ENCODE results near the gene TAAR9.

TAAR9 gene, protein sequence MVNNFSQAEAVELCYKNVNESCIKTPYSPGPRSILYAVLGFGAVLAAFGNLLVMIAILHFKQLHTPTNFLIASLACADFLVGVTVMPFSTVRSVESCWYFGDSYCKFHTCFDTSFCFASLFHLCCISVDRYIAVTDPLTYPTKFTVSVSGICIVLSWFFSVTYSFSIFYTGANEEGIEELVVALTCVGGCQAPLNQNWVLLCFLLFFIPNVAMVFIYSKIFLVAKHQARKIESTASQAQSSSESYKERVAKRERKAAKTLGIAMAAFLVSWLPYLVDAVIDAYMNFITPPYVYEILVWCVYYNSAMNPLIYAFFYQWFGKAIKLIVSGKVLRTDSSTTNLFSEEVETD

DNA sequence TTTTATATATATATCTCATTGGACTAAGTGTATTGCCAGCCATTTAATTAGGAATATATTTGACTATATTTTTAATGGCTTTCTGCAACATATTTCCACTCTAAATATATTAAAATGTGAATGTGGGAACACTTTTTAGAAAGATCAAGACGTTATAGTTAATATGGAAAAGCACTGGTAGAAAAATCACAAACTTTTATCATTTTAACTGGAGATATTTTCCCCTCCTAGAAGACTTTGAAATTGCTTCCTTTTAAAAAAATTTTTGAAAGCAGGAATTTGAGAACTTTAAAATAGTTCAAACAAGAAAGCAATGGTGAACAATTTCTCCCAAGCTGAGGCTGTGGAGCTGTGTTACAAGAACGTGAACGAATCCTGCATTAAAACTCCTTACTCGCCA, at the start of gene TAAR9:
Gene TAAR9, plus strand, starts transcription at position 301 of the 400 bp plus-strand sequence. Its CDS starts 13 bp downstream, at position 314.
- H3K9me2 ChIP-seq (replicated peaks; ENCODE audit: control insufficient read depth, low read length) = no peaks in the 10 kb centered on the region
- H3K4me1 ChIP-seq (ENCODE audit: control insufficient read depth, low read length) = no peaks in the 10 kb centered on the region
- no peaks in the 10 kb centered on the region for H3K9me3 ChIP-seq (ENCODE audit: control insufficient read depth, insufficient read depth, low read length)
- H3K27ac ChIP-seq (ENCODE audit: low read depth, low read length) = no peak within 1 kb of the TSS
- H3K36me3 ChIP-seq (ENCODE audit: control insufficient read depth, low read length) = no peaks in the 10 kb centered on the region
- no peak within 1 kb of the TSS for H3K4me3 ChIP-seq (ENCODE audit: low read length)
- H4K20me1 ChIP-seq (ENCODE audit: control insufficient read depth, insufficient read depth, low read depth, low read length) = no peaks in the 10 kb centered on the region
- no peak within 1 kb of the TSS for H3K4me2 ChIP-seq (ENCODE audit: low read length)
- H3K27me3 ChIP-seq (ENCODE audit: control insufficient read depth, low read length) = no peaks in the 10 kb centered on the region
- H3K79me2 ChIP-seq (ENCODE audit: control insufficient read depth, low read length) = no peaks in the 10 kb centered on the region
- no peak for TF ChIP-seq EZH2phosphoT487 (IDR thresholded peaks at IDR 0.05; ENCODE audit: borderline replicate concordance, low read length)
- TF ChIP-seq CTCF (IDR thresholded peaks at IDR 0.05; ENCODE audit: low read depth, low read length, poor library complexity, severe bottlenecking) = no peak
- H3F3A ChIP-seq (ENCODE audit: control insufficient read depth, insufficient read depth) = no peaks in the 10 kb centered on the region

DNA sequence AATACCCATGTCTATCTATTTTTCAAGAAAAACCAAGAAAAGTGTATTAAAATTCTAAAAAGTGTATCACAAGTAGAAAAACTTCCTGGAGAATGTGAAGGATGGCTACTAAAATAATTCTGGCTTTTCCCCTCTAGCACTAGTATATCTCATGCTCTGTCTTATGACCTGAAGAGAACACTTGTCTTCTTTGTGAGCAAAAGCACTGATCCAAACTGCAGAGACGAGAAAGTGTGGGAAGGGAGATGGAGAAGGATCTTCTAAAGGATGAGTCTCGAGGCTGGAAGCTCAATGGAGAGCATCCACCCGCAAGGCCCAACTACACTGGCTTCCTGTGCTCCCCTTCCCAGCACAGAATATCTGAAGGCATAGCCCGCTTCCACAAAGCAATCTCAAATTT, 48.7 kb upstream of the TAAR9 start:
- H3K4me3 ChIP-seq (ENCODE audit: low read length) = no peak overlapping the region
- H3K36me3 ChIP-seq (ENCODE audit: control insufficient read depth, low read length) = peaks cover 99% of the 10 kb centered on the region
- H3F3A ChIP-seq (ENCODE audit: control insufficient read depth, insufficient read depth) = peaks cover 48% of the 10 kb centered on the region
- H3K9me3 ChIP-seq (ENCODE audit: control insufficient read depth, insufficient read depth, low read length) = peaks cover 17% of the 10 kb centered on the region
- H4K20me1 ChIP-seq (ENCODE audit: control insufficient read depth, insufficient read depth, low read depth, low read length) = no peaks in the 10 kb centered on the region
- H3K4me1 ChIP-seq (ENCODE audit: control insufficient read depth, low read length) = peaks cover 97% of the 10 kb centered on the region
- peak overlapping the region; percentile 94 for H3K4me2 ChIP-seq (ENCODE audit: low read length)
- peak overlapping the region; percentile 98 for H3K27ac ChIP-seq (ENCODE audit: low read depth, low read length)
- TF ChIP-seq CTCF (IDR thresholded peaks at IDR 0.05; ENCODE audit: low read depth, low read length, poor library complexity, severe bottlenecking) (no peak), EZH2phosphoT487 (IDR thresholded peaks at IDR 0.05; ENCODE audit: borderline replicate concordance, low read length) (no peak)
- peaks cover 100% of the 10 kb centered on the region for H3K79me2 ChIP-seq (ENCODE audit: control insufficient read depth, low read length)
- H3K27me3 ChIP-seq (ENCODE audit: control insufficient read depth, low read length) = no peaks in the 10 kb centered on the region
- no peaks in the 10 kb centered on the region for H3K9me2 ChIP-seq (replicated peaks; ENCODE audit: control insufficient read depth, low read length)

- Histone ChIP-seq H3K27me3 (ENCODE audit: control insufficient read depth, low read length) (no peaks in the 10 kb centered on the region), H3K9me2 (replicated peaks; ENCODE audit: control insufficient read depth, low read length) (no peaks in the 10 kb centered on the region), H3K4me2 (ENCODE audit: low read length) (peak overlapping the region; percentile 94), H3K36me3 (ENCODE audit: control insufficient read depth, low read length) (peaks cover 99% of the 10 kb centered on the region), H3K79me2 (ENCODE audit: control insufficient read depth, low read length) (peaks cover 100% of the 10 kb centered on the region), H4K20me1 (ENCODE audit: control insufficient read depth, insufficient read depth, low read depth, low read length) (no peaks in the 10 kb centered on the region), H3K9me3 (ENCODE audit: control insufficient read depth, insufficient read depth, low read length) (peaks cover 21% of the 10 kb centered on the region), H3F3A (ENCODE audit: control insufficient read depth, insufficient read depth) (peaks cover 45% of the 10 kb centered on the region), H3K4me1 (ENCODE audit: control insufficient read depth, low read length) (peaks cover 97% of the 10 kb centered on the region), H3K4me3 (ENCODE audit: low read length) (peak overlapping the region; percentile 73), H3K27ac (ENCODE audit: low read depth, low read length) (peak overlapping the region; percentile 98)
- no peak for TF ChIP-seq EZH2phosphoT487 (IDR thresholded peaks at IDR 0.05; ENCODE audit: borderline replicate concordance, low read length)
- no peak for TF ChIP-seq CTCF (IDR thresholded peaks at IDR 0.05; ENCODE audit: low read depth, low read length, poor library complexity, severe bottlenecking)
Observed at GRCh38 chr6:132490024-132490423, 48.1 kb upstream of the TAAR9 start.
